ENCODE measurements around the gene KRTAP5-4. TPM values are rescaled to one million over a fixed set of nuclear protein-coding genes. Genes with fewer than 3 reads are reported as not detected.
"Not testable (repeated sequence)": the region's sequence is repeated elsewhere in the genome, so short reads cannot be mapped to it uniquely, and the experiment has no call there.

KRTAP5-4 gene
- total RNA-seq, 2 donors from 2014 or later, result not detected

DNA sequence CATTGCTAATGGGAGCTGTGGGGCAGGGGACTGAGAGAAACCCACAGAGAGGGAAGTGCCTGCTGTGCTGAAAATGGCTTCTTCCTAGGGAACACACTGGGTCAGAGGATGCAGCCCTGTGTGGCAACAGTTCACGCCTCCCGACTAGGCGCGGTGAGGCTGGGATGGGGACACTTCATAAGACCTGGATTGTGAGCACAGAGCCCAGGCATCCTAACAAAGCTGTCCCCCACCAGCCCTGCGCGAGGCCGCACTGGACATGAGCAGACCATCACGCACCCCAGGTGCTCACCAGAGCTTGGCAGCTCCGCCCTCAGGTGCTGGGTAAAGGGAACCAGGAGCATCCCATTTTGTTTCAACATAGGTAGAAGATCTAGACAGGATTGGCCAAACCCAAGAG lies 1.8 kb upstream of the KRTAP5-4 start:
- no peak for DNase-seq (ENCODE audit: low spot score)
- TF ChIP-seq POLR2A (IDR thresholded peaks at IDR 0.05) (no peak), POLR2AphosphoS5 (IDR thresholded peaks at IDR 0.05) (no peak)
- TF ChIP-seq, protein P1, sequence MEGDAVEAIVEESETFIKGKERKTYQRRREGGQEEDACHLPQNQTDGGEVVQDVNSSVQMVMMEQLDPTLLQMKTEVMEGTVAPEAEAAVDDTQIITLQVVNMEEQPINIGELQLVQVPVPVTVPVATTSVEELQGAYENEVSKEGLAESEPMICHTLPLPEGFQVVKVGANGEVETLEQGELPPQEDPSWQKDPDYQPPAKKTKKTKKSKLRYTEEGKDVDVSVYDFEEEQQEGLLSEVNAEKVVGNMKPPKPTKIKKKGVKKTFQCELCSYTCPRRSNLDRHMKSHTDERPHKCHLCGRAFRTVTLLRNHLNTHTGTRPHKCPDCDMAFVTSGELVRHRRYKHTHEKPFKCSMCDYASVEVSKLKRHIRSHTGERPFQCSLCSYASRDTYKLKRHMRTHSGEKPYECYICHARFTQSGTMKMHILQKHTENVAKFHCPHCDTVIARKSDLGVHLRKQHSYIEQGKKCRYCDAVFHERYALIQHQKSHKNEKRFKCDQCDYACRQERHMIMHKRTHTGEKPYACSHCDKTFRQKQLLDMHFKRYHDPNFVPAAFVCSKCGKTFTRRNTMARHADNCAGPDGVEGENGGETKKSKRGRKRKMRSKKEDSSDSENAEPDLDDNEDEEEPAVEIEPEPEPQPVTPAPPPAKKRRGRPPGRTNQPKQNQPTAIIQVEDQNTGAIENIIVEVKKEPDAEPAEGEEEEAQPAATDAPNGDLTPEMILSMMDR (IDR thresholded peaks at IDR 0.05), result no peak
- no peaks in the 10 kb centered on the region for H3K36me3 ChIP-seq
- H3K27me3 ChIP-seq (replicated peaks; ENCODE audit: insufficient read depth), result no peaks in the 10 kb centered on the region
- no peaks in the 10 kb centered on the region for H3K4me1 ChIP-seq (replicated peaks)
- no peaks in the 10 kb centered on the region for H3K9me3 ChIP-seq
- 78% methylated on average over 9 of the region's 9 CpGs for WGBS
- no peak overlapping the region for H3K27ac ChIP-seq
- no peak overlapping the region for H3K4me3 ChIP-seq
- intact Hi-C loops (cut with DNase I), result no loop called here

DNA sequence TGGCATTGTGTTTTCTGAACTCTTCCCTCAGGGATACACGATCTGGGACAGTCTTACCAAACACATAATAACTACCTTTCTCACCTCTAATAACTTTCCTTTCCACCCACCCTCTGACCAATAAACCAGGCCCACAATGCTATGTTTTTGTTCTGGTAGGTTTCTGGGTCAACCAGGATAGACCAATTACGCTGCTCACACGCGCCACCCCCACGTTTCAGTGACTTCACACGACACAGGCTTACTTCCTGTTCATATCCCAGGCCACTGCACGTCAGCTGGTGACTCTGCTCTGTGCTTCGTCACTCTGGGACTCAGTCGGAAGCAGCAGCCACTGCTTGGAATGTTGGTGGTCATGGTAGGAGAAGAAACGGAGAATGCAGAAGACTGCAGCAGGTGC lies 2.5 kb downstream of the KRTAP5-4 start:
- DNase-seq (ENCODE audit: low spot score), result no peak
- intact Hi-C loops (cut with DNase I), result no loop called here
- TF ChIP-seq POLR2A (IDR thresholded peaks at IDR 0.05) (no peak), POLR2AphosphoS5 (IDR thresholded peaks at IDR 0.05) (no peak)
- TF ChIP-seq, protein P1 (IDR thresholded peaks at IDR 0.05), result no peak
- 50% methylated on average over 10 of the region's 10 CpGs for WGBS
- H3K36me3 ChIP-seq, result no peaks in the 10 kb centered on the region
- H3K4me3 ChIP-seq, result no peak overlapping the region
- no peaks in the 10 kb centered on the region for H3K9me3 ChIP-seq
- H3K27me3 ChIP-seq (replicated peaks; ENCODE audit: insufficient read depth), result no peaks in the 10 kb centered on the region
- no peak overlapping the region for H3K27ac ChIP-seq
- no peaks in the 10 kb centered on the region for H3K4me1 ChIP-seq (replicated peaks)

DNA sequence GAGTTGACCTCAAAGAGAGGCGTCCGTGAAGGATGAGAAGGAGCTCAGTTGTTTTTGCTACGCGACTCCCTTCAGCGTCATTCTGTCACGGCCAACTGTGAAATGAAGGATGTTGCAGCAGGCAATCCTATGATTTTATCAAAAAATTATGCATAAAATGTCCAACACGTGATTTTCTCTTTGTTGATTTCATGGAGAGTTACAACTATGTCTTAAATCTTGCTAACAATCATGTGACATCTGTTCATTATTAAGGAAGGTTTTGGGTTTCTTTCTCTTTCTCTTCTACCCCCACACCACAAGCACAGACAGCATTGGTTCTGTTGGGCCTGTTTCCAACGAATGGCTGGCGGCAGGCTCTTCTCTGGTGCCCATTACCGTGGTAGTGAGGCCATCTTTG lies 3.7 kb downstream of the KRTAP5-4 start:
- no peak overlapping the region for H3K27ac ChIP-seq
- H3K9me3 ChIP-seq, result no peaks in the 10 kb centered on the region
- no peaks in the 10 kb centered on the region for H3K27me3 ChIP-seq (replicated peaks; ENCODE audit: insufficient read depth)
- TF ChIP-seq, protein P1 (IDR thresholded peaks at IDR 0.05), result no peak
- no peak for TF ChIP-seq POLR2AphosphoS5 (IDR thresholded peaks at IDR 0.05)
- no peak for TF ChIP-seq POLR2A (IDR thresholded peaks at IDR 0.05)
- H3K36me3 ChIP-seq, result no peaks in the 10 kb centered on the region
- intact Hi-C loops (cut with DNase I), result no loop called here
- no peak overlapping the region for H3K4me3 ChIP-seq
- WGBS, result 80% methylated on average over 10 of the region's 10 CpGs
- H3K4me1 ChIP-seq (replicated peaks), result no peaks in the 10 kb centered on the region
- DNase-seq (ENCODE audit: low spot score), result no peak

DNA sequence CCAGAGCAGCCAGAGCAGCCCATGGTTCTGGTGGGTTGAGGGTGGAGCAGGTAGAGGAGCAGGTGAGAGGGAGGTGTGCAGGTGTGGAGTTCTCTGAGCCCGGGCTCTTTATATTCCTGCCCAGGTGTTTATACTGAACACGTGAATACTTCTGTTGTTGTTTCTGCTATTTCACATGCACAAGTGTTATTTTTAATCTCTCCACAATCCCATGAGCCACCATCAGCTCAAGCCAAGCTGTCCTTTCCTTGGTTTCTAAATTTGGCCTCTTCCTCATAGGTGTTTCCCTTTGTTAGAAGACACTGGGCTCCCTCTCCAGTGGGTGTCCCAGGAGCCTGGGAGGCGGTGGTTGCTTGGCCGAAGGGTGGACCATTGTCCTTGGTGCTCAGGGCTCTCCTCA lies 13.6 kb downstream of the KRTAP5-4 start, which contains the start of gene KRTAP5-3:
Gene KRTAP5-3 (minus strand): TSS at position 101 of the 400 bp plus-strand sequence. CDS start 78 bp downstream, at position 23.
- intact Hi-C loops (cut with DNase I), result no loop called here
- Histone ChIP-seq H3K36me3 (no peaks in the 10 kb centered on the region), H3K4me1 (replicated peaks) (no peaks in the 10 kb centered on the region), H3K4me3 (no peak within 1 kb of the TSS), H3K27ac (no peak within 1 kb of the TSS), H3K9me3 (no peaks in the 10 kb centered on the region), H3K27me3 (replicated peaks; ENCODE audit: insufficient read depth) (no peaks in the 10 kb centered on the region)
- DNase-seq (ENCODE audit: low spot score), result no peak
- 68% methylated on average over 4 of the region's 4 CpGs for WGBS
- TF ChIP-seq POLR2AphosphoS5 (IDR thresholded peaks at IDR 0.05) (no peak), POLR2A (IDR thresholded peaks at IDR 0.05) (no peak)
- TF ChIP-seq, protein P1 (IDR thresholded peaks at IDR 0.05), result no peak

DNA sequence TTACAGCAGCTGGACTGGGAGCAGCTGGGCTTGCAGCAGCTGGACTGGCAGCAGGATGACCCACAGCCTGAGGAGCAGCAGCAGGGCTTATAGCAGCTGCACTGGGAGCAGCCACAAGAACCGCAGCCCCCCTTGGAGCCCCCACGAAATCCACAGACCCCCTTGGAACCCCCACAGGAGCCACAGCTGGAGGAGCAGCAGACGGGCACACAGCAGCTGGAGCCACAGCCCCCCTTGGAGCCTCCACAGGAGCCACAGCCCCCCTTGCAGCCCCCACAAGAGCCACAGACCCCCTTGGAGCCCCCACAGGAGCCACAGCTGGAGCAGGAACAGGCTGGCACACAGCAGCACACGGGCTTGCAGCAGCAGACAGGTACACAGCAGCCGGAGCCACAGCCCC lies 14.0 kb downstream of the KRTAP5-4 start:
- H3K36me3 ChIP-seq; H3K27ac ChIP-seq; H3K9me3 ChIP-seq; H3K27me3 ChIP-seq (replicated peaks; ENCODE audit: insufficient read depth); DNase-seq (ENCODE audit: low spot score); H3K4me3 ChIP-seq; intact Hi-C loops (cut with DNase I); H3K4me1 ChIP-seq (replicated peaks): not testable (repeated sequence)
- WGBS, result 83% methylated on average over 2 of the region's 5 CpGs

DNA sequence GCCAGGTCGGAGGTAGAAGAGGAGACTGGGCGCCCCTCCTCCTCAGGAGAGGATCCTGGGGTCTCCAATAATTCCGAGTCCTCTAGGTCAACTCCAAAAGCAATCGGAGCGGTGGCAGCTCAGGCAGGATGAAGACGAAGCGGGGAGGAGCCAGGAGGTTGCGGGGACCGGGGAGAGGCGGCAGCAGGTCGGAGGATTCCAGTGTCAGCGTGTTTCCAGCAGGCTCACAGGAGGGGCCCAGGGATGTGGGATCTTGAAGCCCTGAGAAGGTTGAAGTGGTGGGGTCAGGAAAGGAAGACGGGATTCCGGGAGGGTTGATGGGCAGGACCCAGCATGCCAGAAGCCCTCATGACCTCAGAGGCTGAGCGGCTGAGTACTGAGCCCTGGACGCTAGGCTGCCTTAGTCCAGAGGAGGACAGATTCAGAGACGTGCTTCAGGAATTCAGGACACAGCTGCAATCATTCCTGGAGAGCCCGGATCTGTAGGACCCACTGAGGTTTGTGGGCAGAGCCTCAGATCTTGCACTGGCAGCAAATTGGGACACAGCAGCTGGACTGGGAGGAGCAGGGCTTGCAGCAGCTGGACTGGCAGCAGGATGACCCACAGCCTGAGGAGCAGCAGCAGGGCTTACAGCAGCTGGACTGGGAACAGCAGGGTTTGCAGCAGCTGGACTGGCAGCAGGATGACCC lies 14.6 kb downstream of the KRTAP5-4 start:
- 25% methylated on average over 18 of the region's 18 CpGs for WGBS
- H3K27me3 ChIP-seq (replicated peaks; ENCODE audit: insufficient read depth); H3K4me1 ChIP-seq (replicated peaks); intact Hi-C loops (cut with DNase I); H3K9me3 ChIP-seq; H3K36me3 ChIP-seq; H3K4me3 ChIP-seq; DNase-seq (ENCODE audit: low spot score); H3K27ac ChIP-seq: not testable (repeated sequence)

DNA sequence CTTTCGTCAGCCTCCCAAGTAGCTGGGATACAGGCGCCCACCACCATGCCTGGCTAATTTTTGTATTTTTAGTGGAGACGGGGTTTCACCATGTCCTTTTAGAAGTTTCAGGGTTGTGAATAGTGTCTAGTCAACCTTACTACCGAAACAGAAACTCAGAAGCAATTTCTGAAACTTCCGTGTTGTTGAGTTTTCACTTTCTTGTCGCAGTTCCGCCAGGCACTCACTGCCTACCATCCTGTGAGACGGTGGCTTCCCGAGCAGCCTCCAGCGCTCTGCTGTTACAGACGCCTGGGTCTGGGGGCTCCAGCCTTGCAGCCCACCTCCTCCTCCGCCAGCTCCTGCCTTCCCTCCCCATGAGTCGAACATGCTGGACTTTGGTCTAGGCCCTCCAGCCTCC lies 16.0 kb downstream of the KRTAP5-4 start:
- H3K4me1 ChIP-seq (replicated peaks); DNase-seq (ENCODE audit: low spot score); intact Hi-C loops (cut with DNase I); H3K27ac ChIP-seq; H3K36me3 ChIP-seq; H3K9me3 ChIP-seq; H3K27me3 ChIP-seq (replicated peaks; ENCODE audit: insufficient read depth); H3K4me3 ChIP-seq: not testable (repeated sequence)
- 80% methylated on average over 13 of the region's 13 CpGs for WGBS

Data from prostate gland (tissue), 2 donors.